T-cell (primary cell): ENCODE data around the gene ST8SIA5. TPM values are rescaled to one million over a fixed set of nuclear protein-coding genes. Genes with fewer than 3 reads are reported as not detected.

Source experiments
- ATAC-seq, 4 experiments: fragments of 200-7000 bp in 3 of 4; fragments of 150-1000 bp in 1 of 4; cut with Tn5 transposase; replicated peaks in 1 of 4; 1 replicate in 3 of 4; 2 replicates in 1 of 4; pipeline ENCODE4 v1.10.0; 2021; ENCODE audit warnings: moderate library complexity in 3 of 4, mild to moderate bottlenecking in 2 of 4, moderate number of reproducible peaks in 1 of 4
- CTCF ChIA-PET, 2 donors: fragments of 300-600 bp; sonication (Branson Sonifier 250); formaldehyde crosslinking; loops; one replicate each; lab custom pipeline; 2022; ENCODE audit warnings: antibody characterized with exemption in 2 of 2; lab: Charles Lee
- POLR2A ChIA-PET, 2 donors: fragments of 300-600 bp; sonication (Branson Sonifier 250); formaldehyde crosslinking; loops; one replicate each; lab custom pipeline; 2022; ENCODE audit warnings: antibody characterized with exemption in 2 of 2; lab: Charles Lee
- DNase-seq, 35 experiments: peaks; one replicate each; pipeline versions ENCODE4 v3.0.0 to v3.0.0-alpha.2; 2013 to 2023
- H3K27ac ChIP-seq: one replicate; pipeline ENCODE4 v1.5.1; 2013; ENCODE audit warnings: low read length
- H3K27me3 ChIP-seq, 2 experiments: replicated peaks in 1 of 2; 1 replicate in 1 of 2; 2 replicates in 1 of 2; pipeline versions ENCODE4 v1.6.1 to v1.7.0; 2013; ENCODE audit warnings: low read length in 1 of 2, mixed read lengths in 1 of 2; ENCODE audit not compliant: control insufficient read depth in 2 of 2, insufficient read depth in 2 of 2; ENCODE audit errors: extremely low read depth in 1 of 2
- H3K36me3 ChIP-seq, 2 donors: 1 replicate in 1 of 2; 2 replicates in 1 of 2; pipeline versions ENCODE4 v1.6.1 to v1.7.0; 2013; ENCODE audit warnings: low read length in 1 of 2; ENCODE audit not compliant: control insufficient read depth in 2 of 2, insufficient read depth in 1 of 2; ENCODE audit errors: extremely low read depth in 1 of 2
- H3K4me1 ChIP-seq, 2 experiments: 1 replicate in 1 of 2; 2 replicates in 1 of 2; pipeline versions ENCODE4 v1.6.1 to v1.7.0; 2013; ENCODE audit warnings: low read length in 2 of 2, mixed read lengths in 1 of 2; ENCODE audit not compliant: insufficient read depth in 2 of 2, control insufficient read depth in 1 of 2; ENCODE audit errors: extremely low read depth in 1 of 2
- H3K4me3 ChIP-seq, 2 donors: 1 replicate in 1 of 2; 2 replicates in 1 of 2; pipeline versions ENCODE4 v1.5.1 to v1.7.0; 2013; ENCODE audit warnings: mild to moderate bottlenecking in 2 of 2, low read length in 1 of 2, moderate library complexity in 1 of 2; ENCODE audit not compliant: control insufficient read depth in 1 of 2; ENCODE audit errors: extremely low read depth in 1 of 2
- H3K9me3 ChIP-seq: 2 replicates; pipeline ENCODE4 v1.7.0; 2013
- H3K27ac Mint-ChIP-seq, 2 donors: one replicate each; pipeline ENCODE4 v1.8.0; 2020 to 2021; ENCODE audit warnings: mild to moderate bottlenecking in 2 of 2, mixed read lengths in 2 of 2
- H3K27me3 Mint-ChIP-seq, 2 donors: one replicate each; pipeline ENCODE4 v1.8.0; 2021 to 2022; ENCODE audit warnings: mixed read lengths in 2 of 2
- H3K36me3 Mint-ChIP-seq: one replicate; pipeline ENCODE4 v1.8.0; 2021; ENCODE audit warnings: mixed read lengths
- H3K4me1 Mint-ChIP-seq, 3 donors: one replicate each; pipeline ENCODE4 v1.8.0; 2020 to 2022; ENCODE audit warnings: mixed read lengths in 3 of 3, mild to moderate bottlenecking in 1 of 3
- H3K4me3 Mint-ChIP-seq, 3 donors: one replicate each; pipeline ENCODE4 v1.8.0; 2020 to 2022; ENCODE audit warnings: mild to moderate bottlenecking in 3 of 3, mixed read lengths in 3 of 3, moderate library complexity in 3 of 3
- H3K9me3 Mint-ChIP-seq, 3 donors: one replicate each; pipeline ENCODE4 v1.8.0; 2020 to 2022; ENCODE audit warnings: mixed read lengths in 3 of 3
- WGBS: methylation state at CpG from one replicate; pipeline ENCODE4 v1.1.5; 2013; ENCODE audit warnings: missing lambda C conversion rate; ENCODE audit not compliant: insufficient coverage; 5-methylcytosine and 5-hydroxymethylcytosine counted together
- total RNA-seq, 35 experiments: library from RNA in 6 of 35; stranded (reverse) in 6 of 35; fragments of 120-200 nt in 1 of 35; gene quantifications; one replicate each; pipeline versions ENCODE4 v1.2.1 to v1.2.4 and lab custom pipeline; 2013 to 2026

The ST8SIA5 gene
- total RNA-seq, 5 donors from 2014 or later (not counting 1 experiment from before 2014, with no cell fraction given), result 0.09 to 0.28 TPM; not detected in 3

GRCh38 chr18:46728219-46728930, 28.5 kb downstream of the ST8SIA5 start:
- no peaks in the 10 kb centered on the region for H3K4me1 ChIP-seq
- DNase-seq (no peak), ATAC-seq (no peak)
- H3K9me3 ChIP-seq, result no peaks in the 10 kb centered on the region
- H3K4me1 Mint-ChIP-seq, result no peaks in the 10 kb centered on the region
- 84% methylated on average over 6 of the region's 6 CpGs for WGBS
- POLR2A ChIA-PET, result no interaction called here
- no peak overlapping the region for H3K4me3 Mint-ChIP-seq
- CTCF ChIA-PET, result no interaction called here
- H3K27me3 ChIP-seq, result peaks cover 0 to 7% of the 10 kb centered on the region in 2 experiments
- no peak overlapping the region for H3K4me3 ChIP-seq
- no peaks in the 10 kb centered on the region for H3K36me3 Mint-ChIP-seq
- H3K9me3 Mint-ChIP-seq, result peaks cover 0 to 13% (median 2%) of the 10 kb centered on the region in 3 donors
- peaks cover 0 to 2% of the 10 kb centered on the region in 2 donors for H3K27me3 Mint-ChIP-seq
- H3K36me3 ChIP-seq, result no peaks in the 10 kb centered on the region
- H3K27ac Mint-ChIP-seq, result no peak overlapping the region
- H3K27ac ChIP-seq, result no peak overlapping the region

- no peak overlapping the region for H3K4me3 ChIP-seq
- ChIA-PET POLR2A (no interaction called here), CTCF (no interaction called here)
- peaks cover 0 to 2% of the 10 kb centered on the region in 2 donors for H3K27me3 Mint-ChIP-seq
- peaks cover 0 to 2% of the 10 kb centered on the region in 2 experiments for H3K27me3 ChIP-seq
- no peaks in the 10 kb centered on the region for H3K36me3 ChIP-seq
- peaks cover 0 to 13% (median 2%) of the 10 kb centered on the region in 3 donors for H3K9me3 Mint-ChIP-seq
- no peaks in the 10 kb centered on the region for H3K36me3 Mint-ChIP-seq
- no peaks in the 10 kb centered on the region for H3K9me3 ChIP-seq
- ATAC-seq (no peak), DNase-seq (no peak)
- H3K4me1 ChIP-seq, result no peaks in the 10 kb centered on the region
- H3K27ac ChIP-seq, result no peak overlapping the region
- no CpG with 5 or more reads among the region's 1 CpG for WGBS
- no peak overlapping the region for H3K4me3 Mint-ChIP-seq
- H3K4me1 Mint-ChIP-seq, result no peaks in the 10 kb centered on the region
- peak overlapping the region in 1 of 2 donors; percentile 2 for H3K27ac Mint-ChIP-seq
Observed at GRCh38 chr18:46727177-46727576, 29.7 kb downstream of the ST8SIA5 start.

GRCh38 chr18:46725310-46725709, 31.5 kb downstream of the ST8SIA5 start:
- CTCF ChIA-PET, result no interaction called here
- no peak overlapping the region for H3K27ac Mint-ChIP-seq

GRCh38 chr18:46723856-46724415, 32.9 kb downstream of the ST8SIA5 start:
- Histone ChIP-seq H3K9me3 (no peaks in the 10 kb centered on the region), H3K4me3 (no peak overlapping the region), H3K36me3 (no peaks in the 10 kb centered on the region), H3K27ac (no peak overlapping the region), H3K27me3 (peaks cover 0 to 8% of the 10 kb centered on the region in 2 experiments), H3K4me1 (no peaks in the 10 kb centered on the region)
- ChIA-PET CTCF (no interaction called here), POLR2A (interaction anchor here in 1 of 2 donors (0.7 kb wide), 1 partner anchor 800 kb away, joined by 5 read pairs; no protein-coding TSS in a partner anchor)
- H3K27me3 Mint-ChIP-seq, result peaks cover 6 to 19% of the 10 kb centered on the region in 2 donors
- H3K4me1 Mint-ChIP-seq, result no peaks in the 10 kb centered on the region
- no peak overlapping the region for H3K27ac Mint-ChIP-seq
- H3K36me3 Mint-ChIP-seq, result no peaks in the 10 kb centered on the region
- DNase-seq (peak in 1 of 35 experiments; percentile 16), ATAC-seq (no peak)
- WGBS, result 65% methylated on average over 2 of the region's 4 CpGs
- H3K9me3 Mint-ChIP-seq, result no peaks in the 10 kb centered on the region
- H3K4me3 Mint-ChIP-seq, result no peak overlapping the region

More at GRCh38 chr18:46725310-46725709, 31.5 kb downstream of the ST8SIA5 start:
- no peak overlapping the region for H3K27ac ChIP-seq
- Mint-ChIP-seq H3K36me3 (no peaks in the 10 kb centered on the region), H3K9me3 (peaks cover 0 to 5% (median 0%) of the 10 kb centered on the region in 3 donors), H3K4me3 (no peak overlapping the region), H3K4me1 (no peaks in the 10 kb centered on the region), H3K27me3 (peaks cover 0 to 9% of the 10 kb centered on the region in 2 donors)
- H3K36me3 ChIP-seq, result no peaks in the 10 kb centered on the region
- H3K4me1 ChIP-seq, result no peaks in the 10 kb centered on the region
- H3K27me3 ChIP-seq, result peaks cover 0 to 10% of the 10 kb centered on the region in 2 experiments
- no peak for ATAC-seq
- no peaks in the 10 kb centered on the region for H3K9me3 ChIP-seq
- H3K4me3 ChIP-seq, result no peak overlapping the region
- no peak for DNase-seq
- POLR2A ChIA-PET, result no interaction called here
- 70% methylated on average over 1 of the region's 3 CpGs for WGBS

- Mint-ChIP-seq H3K36me3 (no peaks in the 10 kb centered on the region), H3K27ac (no peak overlapping the region), H3K9me3 (no peaks in the 10 kb centered on the region), H3K4me1 (no peaks in the 10 kb centered on the region), H3K4me3 (no peak overlapping the region), H3K27me3 (peaks cover 11 to 24% of the 10 kb centered on the region in 2 donors)
- ATAC-seq (no peak), DNase-seq (peak in 1 of 35 experiments; percentile 19)
- Histone ChIP-seq H3K27me3 (peaks cover 0 to 8% of the 10 kb centered on the region in 2 experiments), H3K9me3 (no peaks in the 10 kb centered on the region), H3K36me3 (no peaks in the 10 kb centered on the region), H3K27ac (no peak overlapping the region), H3K4me1 (no peaks in the 10 kb centered on the region), H3K4me3 (no peak overlapping the region)
- ChIA-PET POLR2A (no interaction called here), CTCF (no interaction called here)
- 73% methylated on average over 5 of the region's 5 CpGs for WGBS
Observed at GRCh38 chr18:46722051-46722450, 34.8 kb downstream of the ST8SIA5 start.

GRCh38 chr18:46721331-46721730, 35.5 kb downstream of the ST8SIA5 start:
- Histone ChIP-seq H3K4me1 (no peaks in the 10 kb centered on the region), H3K27ac (no peak overlapping the region), H3K27me3 (peaks cover 0 to 14% of the 10 kb centered on the region in 2 experiments), H3K36me3 (no peaks in the 10 kb centered on the region), H3K4me3 (no peak overlapping the region), H3K9me3 (no peaks in the 10 kb centered on the region)
- no peaks in the 10 kb centered on the region for H3K36me3 Mint-ChIP-seq
- H3K9me3 Mint-ChIP-seq, result no peaks in the 10 kb centered on the region
- H3K4me3 Mint-ChIP-seq, result no peak overlapping the region
- 82% methylated on average over 8 of the region's 8 CpGs for WGBS
- no peak overlapping the region for H3K27ac Mint-ChIP-seq
- ChIA-PET POLR2A (no interaction called here), CTCF (no interaction called here)
- no peaks in the 10 kb centered on the region for H3K4me1 Mint-ChIP-seq
- DNase-seq (no peak), ATAC-seq (no peak)
- H3K27me3 Mint-ChIP-seq, result peaks cover 11 to 24% of the 10 kb centered on the region in 2 donors
